Naive B cell (primary cell): Measurements from ENCODE around the gene PDPK1. TPM values are rescaled to one million over a fixed set of nuclear protein-coding genes. Genes with fewer than 3 reads are reported as not detected.

Experiments used
- ATAC-seq, 2 donors: fragments of 150-1000 bp; cut with Tn5 transposase; 2 replicates each; pipeline ENCODE4 v1.10.0; 2021; ENCODE audit warnings: low read depth in 2 of 2, mild to moderate bottlenecking in 2 of 2, moderate library complexity in 2 of 2
- DNase-seq: peaks from one replicate; pipeline ENCODE4 v3.0.0; 2022
- H3K27ac Mint-ChIP-seq, 6 donors: one replicate each; pipeline ENCODE4 v1.8.0; 2020 to 2022; ENCODE audit warnings: mild to moderate bottlenecking in 6 of 6, mixed read lengths in 6 of 6, moderate library complexity in 5 of 6, inconsistent platforms in 2 of 6
- H3K27me3 Mint-ChIP-seq, 3 donors: one replicate each; pipeline ENCODE4 v1.8.0; 2021 to 2022; ENCODE audit warnings: mixed read lengths in 3 of 3, mild to moderate bottlenecking in 1 of 3
- H3K36me3 Mint-ChIP-seq, 2 donors: one replicate each; pipeline ENCODE4 v1.8.0; 2020 to 2022; ENCODE audit warnings: mixed read lengths in 2 of 2, inconsistent platforms in 1 of 2, mild to moderate bottlenecking in 1 of 2
- H3K4me1 Mint-ChIP-seq, 3 donors: one replicate each; pipeline ENCODE4 v1.8.0; 2020 to 2022; ENCODE audit warnings: mixed read lengths in 3 of 3, inconsistent platforms in 1 of 3, mild to moderate bottlenecking in 1 of 3, moderate library complexity in 1 of 3
- H3K4me3 Mint-ChIP-seq, 8 donors: one replicate each; pipeline ENCODE4 v1.8.0; 2020 to 2022; ENCODE audit warnings: mild to moderate bottlenecking in 8 of 8, mixed read lengths in 8 of 8, moderate library complexity in 8 of 8, inconsistent platforms in 2 of 8
- H3K9me3 Mint-ChIP-seq, 7 donors: one replicate each; pipeline ENCODE4 v1.8.0; 2020 to 2022; ENCODE audit warnings: mixed read lengths in 7 of 7, mild to moderate bottlenecking in 5 of 7, inconsistent platforms in 2 of 7, moderate library complexity in 1 of 7
- polyA plus RNA-seq, 6 donors: library from polyadenylated mRNA; unstranded; fragments of 300-500 nt; fragmentation: Illumina TruSeq; gene quantifications; one replicate each; pipeline ENCODE4 v1.2.3, GENCODE V29; 2021; ENCODE audit warnings: low read depth in 6 of 6

The PDPK1 gene
- polyA plus RNA-seq, 6 donors from 2014 or later = 16.7 to 44.8 (median 38.9) TPM

GRCh38 chr16:2499454-2499853 is 38.4 kb upstream of the PDPK1 start:
- Mint-ChIP-seq H3K4me3 (no peak overlapping the region), H3K36me3 (no peaks in the 10 kb centered on the region), H3K4me1 (peaks cover 0 to 11% (median 0%) of the 10 kb centered on the region in 3 donors), H3K27ac (no peak overlapping the region), H3K9me3 (no peaks in the 10 kb centered on the region), H3K27me3 (no peaks in the 10 kb centered on the region)
- ATAC-seq (no peak), DNase-seq (no peak)

- H3K27ac Mint-ChIP-seq = peak overlapping the region in 1 of 6 donors; percentile 29
- peaks cover 0 to 11% (median 2%) of the 10 kb centered on the region in 3 donors for H3K4me1 Mint-ChIP-seq
- no peak for ATAC-seq
- H3K9me3 Mint-ChIP-seq = no peaks in the 10 kb centered on the region
- H3K4me3 Mint-ChIP-seq = peak overlapping the region in 1 of 8 donors; percentile 53
- DNase-seq = no peak
- H3K27me3 Mint-ChIP-seq = no peaks in the 10 kb centered on the region
- H3K36me3 Mint-ChIP-seq = no peaks in the 10 kb centered on the region
Measured at GRCh38 chr16:2499890-2500429, 37.9 kb upstream of the PDPK1 start.

GRCh38 chr16:2500430-2500917 is 37.3 kb upstream of the PDPK1 start:
- H3K9me3 Mint-ChIP-seq = no peaks in the 10 kb centered on the region
- H3K4me3 Mint-ChIP-seq = no peak overlapping the region
- DNase-seq (no peak), ATAC-seq (no peak)
- no peaks in the 10 kb centered on the region for H3K36me3 Mint-ChIP-seq
- H3K27me3 Mint-ChIP-seq = no peaks in the 10 kb centered on the region
- no peak overlapping the region for H3K27ac Mint-ChIP-seq
- peaks cover 3 to 11% (median 5%) of the 10 kb centered on the region in 3 donors for H3K4me1 Mint-ChIP-seq

- peak; percentile 95 to 97 for ATAC-seq
- Mint-ChIP-seq H3K27me3 (no peaks in the 10 kb centered on the region), H3K4me1 (peaks cover 4 to 16% (median 9%) of the 10 kb centered on the region in 3 donors), H3K36me3 (no peaks in the 10 kb centered on the region), H3K27ac (peak overlapping the region in 1 of 6 donors; percentile 52), H3K4me3 (no peak overlapping the region), H3K9me3 (no peaks in the 10 kb centered on the region)
- DNase-seq = peak; percentile 78
Measured at GRCh38 chr16:2500918-2501750, 36.7 kb upstream of the PDPK1 start.

- no peak for DNase-seq
- H3K36me3 Mint-ChIP-seq = no peaks in the 10 kb centered on the region
- ATAC-seq = no peak
- no peaks in the 10 kb centered on the region for H3K9me3 Mint-ChIP-seq
- H3K27ac Mint-ChIP-seq = peak overlapping the region in 1 of 6 donors; percentile 94
- H3K4me1 Mint-ChIP-seq = peaks cover 9 to 23% (median 19%) of the 10 kb centered on the region in 3 donors
- H3K27me3 Mint-ChIP-seq = no peaks in the 10 kb centered on the region
- H3K4me3 Mint-ChIP-seq = no peak overlapping the region
Measured at GRCh38 chr16:2501946-2502895, 35.6 kb upstream of the PDPK1 start.

GRCh38 chr16:2505695-2506094 is 32.1 kb upstream of the PDPK1 start:
- ATAC-seq (no peak), DNase-seq (no peak)
- peak overlapping the region in 4 of 8 donors; percentile 5 to 37 (median 14) for H3K4me3 Mint-ChIP-seq
- no peaks in the 10 kb centered on the region for H3K27me3 Mint-ChIP-seq
- no peaks in the 10 kb centered on the region for H3K36me3 Mint-ChIP-seq
- no peaks in the 10 kb centered on the region for H3K9me3 Mint-ChIP-seq
- H3K27ac Mint-ChIP-seq = peak overlapping the region in 4 of 6 donors; percentile 54 to 97 (median 91)
- peaks cover 33 to 56% (median 51%) of the 10 kb centered on the region in 3 donors for H3K4me1 Mint-ChIP-seq

- Mint-ChIP-seq H3K27ac (peak overlapping the region; percentile 86 to 99 (median 97)), H3K27me3 (no peaks in the 10 kb centered on the region), H3K36me3 (no peaks in the 10 kb centered on the region), H3K4me1 (peaks cover 45 to 65% (median 61%) of the 10 kb centered on the region in 3 donors), H3K9me3 (no peaks in the 10 kb centered on the region), H3K4me3 (peak overlapping the region; percentile 2 to 88 (median 75))
- ATAC-seq = peak; percentile 88 to 90
- DNase-seq = peak; percentile 84
Measured at GRCh38 chr16:2507052-2507659, 30.7 kb upstream of the PDPK1 start.

- Mint-ChIP-seq H3K4me1 (peaks cover 50 to 70% (median 66%) of the 10 kb centered on the region in 3 donors), H3K4me3 (peak overlapping the region in 7 of 8 donors; percentile 2 to 90 (median 77)), H3K9me3 (no peaks in the 10 kb centered on the region), H3K27ac (peak overlapping the region; percentile 41 to 99 (median 97)), H3K27me3 (no peaks in the 10 kb centered on the region), H3K36me3 (no peaks in the 10 kb centered on the region)
- peak in 1 of 2 donors; percentile 2 for ATAC-seq
- no peak for DNase-seq
Measured at GRCh38 chr16:2507665-2508064, 30.2 kb upstream of the PDPK1 start.

- no peak for DNase-seq
- Mint-ChIP-seq H3K4me3 (peak overlapping the region in 7 of 8 donors; percentile 12 to 90 (median 82)), H3K27ac (peak overlapping the region; percentile 97 to 100 (median 99)), H3K36me3 (no peaks in the 10 kb centered on the region), H3K4me1 (peaks cover 54 to 79% (median 74%) of the 10 kb centered on the region in 3 donors), H3K9me3 (no peaks in the 10 kb centered on the region), H3K27me3 (no peaks in the 10 kb centered on the region)
- ATAC-seq = no peak
Measured at GRCh38 chr16:2508722-2509400, 29.0 kb upstream of the PDPK1 start.

GRCh38 chr16:2511128-2511800 is 26.6 kb upstream of the PDPK1 start:
- peaks cover 0 to 3% of the 10 kb centered on the region in 2 donors for H3K36me3 Mint-ChIP-seq
- H3K4me1 Mint-ChIP-seq = peaks cover 61 to 87% (median 87%) of the 10 kb centered on the region in 3 donors
- H3K9me3 Mint-ChIP-seq = no peaks in the 10 kb centered on the region
- peak overlapping the region in 5 of 8 donors; percentile 42 to 90 (median 64) for H3K4me3 Mint-ChIP-seq
- DNase-seq = no peak
- no peak for ATAC-seq
- peak overlapping the region in 5 of 6 donors; percentile 85 to 100 (median 99) for H3K27ac Mint-ChIP-seq
- H3K27me3 Mint-ChIP-seq = no peaks in the 10 kb centered on the region

GRCh38 chr16:2511996-2512734 is 25.7 kb upstream of the PDPK1 start:
- no peaks in the 10 kb centered on the region for H3K27me3 Mint-ChIP-seq
- ATAC-seq (no peak), DNase-seq (no peak)
- H3K36me3 Mint-ChIP-seq = peaks cover 0 to 9% of the 10 kb centered on the region in 2 donors
- H3K4me3 Mint-ChIP-seq = peak overlapping the region; percentile 81 to 94 (median 90)
- H3K9me3 Mint-ChIP-seq = no peaks in the 10 kb centered on the region
- peak overlapping the region; percentile 92 to 100 (median 98) for H3K27ac Mint-ChIP-seq
- H3K4me1 Mint-ChIP-seq = peaks cover 66 to 90% (median 87%) of the 10 kb centered on the region in 3 donors
